ENCODE data around the gene MYRIP.
"Not testable (repeated sequence)": the region's sequence is repeated elsewhere in the genome, so short reads cannot be mapped to it uniquely, and the experiment has no call there.

The MYRIP gene

GRCh38 chr3:40083066-40083465 is 273.7 kb downstream of the MYRIP start:
- no peak for DNase-seq (ENCODE audit: low read depth in 2 of 2)

GRCh38 chr3:40084424-40084823 is 275.0 kb downstream of the MYRIP start:
- not testable (repeated sequence) for DNase-seq (ENCODE audit: low read depth in 2 of 2)

- no peak for DNase-seq (ENCODE audit: low read depth in 2 of 2)
These were observed 277.8 kb downstream of the MYRIP start for GRCh38 chr3:40086890-40087883.

- no peak for DNase-seq (ENCODE audit: low read depth in 2 of 2)
These were observed 279.2 kb downstream of the MYRIP start for GRCh38 chr3:40088527-40089170.

- no peak for DNase-seq (ENCODE audit: low read depth in 2 of 2)
These were observed 287.3 kb downstream of the MYRIP start for GRCh38 chr3:40096661-40097111.

GRCh38 chr3:40097131-40098117 is 288.0 kb downstream of the MYRIP start:
- DNase-seq (ENCODE audit: low read depth in 2 of 2): no peak

- no peak for DNase-seq (ENCODE audit: low read depth in 2 of 2)
These were observed 288.9 kb downstream of the MYRIP start for GRCh38 chr3:40098261-40098759.

- no peak for DNase-seq (ENCODE audit: low read depth in 2 of 2)
These were observed 290.5 kb downstream of the MYRIP start for GRCh38 chr3:40099871-40100270.

GRCh38 chr3:40102182-40102581 is 292.8 kb downstream of the MYRIP start:
- no peak for DNase-seq (ENCODE audit: low read depth in 2 of 2)

GRCh38 chr3:40103829-40104228 is 294.4 kb downstream of the MYRIP start:
- no peak for DNase-seq (ENCODE audit: low read depth in 2 of 2)

- DNase-seq (ENCODE audit: low read depth in 2 of 2): no peak
These were observed 295.0 kb downstream of the MYRIP start for GRCh38 chr3:40104441-40104840.

- DNase-seq (ENCODE audit: low read depth in 2 of 2): no peak
These were observed 299.2 kb downstream of the MYRIP start for GRCh38 chr3:40108643-40109042.

- no peak for DNase-seq (ENCODE audit: low read depth in 2 of 2)
These were observed 300.5 kb downstream of the MYRIP start for GRCh38 chr3:40109641-40110490.

- no peak for DNase-seq (ENCODE audit: low read depth in 2 of 2)
These were observed 307.2 kb downstream of the MYRIP start for GRCh38 chr3:40116478-40117177.

GRCh38 chr3:40118091-40118490 is 308.7 kb downstream of the MYRIP start:
- no peak for DNase-seq (ENCODE audit: low read depth in 2 of 2)

- DNase-seq (ENCODE audit: low read depth in 2 of 2): no peak
These were observed 310.8 kb downstream of the MYRIP start for GRCh38 chr3:40120067-40120692.

GRCh38 chr3:40120806-40121205 is 311.4 kb downstream of the MYRIP start:
- DNase-seq (ENCODE audit: low read depth in 2 of 2): no peak

- no peak for DNase-seq (ENCODE audit: low read depth in 2 of 2)
These were observed 315.5 kb downstream of the MYRIP start for GRCh38 chr3:40124918-40125317.

- no peak for DNase-seq (ENCODE audit: low read depth in 2 of 2)
These were observed 318.8 kb downstream of the MYRIP start for GRCh38 chr3:40128166-40128565.
